ENCODE measurements around the gene LRRC8A.

DNA sequence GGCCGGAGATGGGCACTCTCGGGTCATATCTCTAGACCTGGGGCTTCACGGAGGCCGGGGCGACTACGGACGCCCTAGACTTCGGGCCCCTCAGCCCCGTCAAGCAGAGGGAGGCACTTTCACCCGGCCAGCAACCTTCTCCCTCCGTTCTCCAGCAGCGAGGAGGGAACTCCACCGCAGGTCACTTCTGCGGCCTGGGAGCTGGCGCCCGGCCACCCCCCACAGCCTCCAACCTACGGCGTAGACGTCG is 65.3 kb downstream of the LRRC8A start:
- TF ChIP-seq ZNF281 (CRISPR knock-in tag; IDR thresholded peaks at IDR 0.05; ENCODE audit: borderline replicate concordance) (no peak), ETV6 (CRISPR knock-in tag; conservative IDR thresholded peaks at IDR 0.05) (no peak), ZBTB43 (CRISPR knock-in tag; conservative IDR thresholded peaks at IDR 0.05) (no peak), CTCF (CRISPR knock-in tag; IDR thresholded peaks at IDR 0.05) (no peak), UBTF (CRISPR knock-in tag; IDR thresholded peaks at IDR 0.05) (no peak; the same call in 1 of the 2 replicates), ZNF138 (CRISPR knock-in tag; IDR thresholded peaks at IDR 0.05; ENCODE audit: low read depth) (no peak), SUZ12 (IDR thresholded peaks at IDR 0.05; ENCODE audit: low read depth, low read length) (no peak), CEBPB (IDR thresholded peaks at IDR 0.05; ENCODE audit: borderline replicate concordance, low read depth, low read length) (no peak), ELF1 (CRISPR knock-in tag; IDR thresholded peaks at IDR 0.05) (no peak), HOXA7 (CRISPR knock-in tag; IDR thresholded peaks at IDR 0.05) (no peak), JARID2 (CRISPR knock-in tag; IDR thresholded peaks at IDR 0.05; ENCODE audit: insufficient replicate concordance) (peak; percentile 21), POLR2A (IDR thresholded peaks at IDR 0.05; ENCODE audit: insufficient read depth in 1 of 2, low read depth in 2 of 2, low read length in 2 of 2) (no peak), ZFP1 (CRISPR knock-in tag; IDR thresholded peaks at IDR 0.05) (no peak), FOXK1 (CRISPR knock-in tag; IDR thresholded peaks at IDR 0.05; ENCODE audit: borderline replicate concordance, low read depth) (no peak)
